ENCODE results near the gene CTXN2. TPM values are rescaled to one million over a fixed set of nuclear protein-coding genes. Genes with fewer than 3 reads are reported as not detected.

CTXN2 gene
- total and polyA plus RNA-seq, 8 donors = not detected

DNA sequence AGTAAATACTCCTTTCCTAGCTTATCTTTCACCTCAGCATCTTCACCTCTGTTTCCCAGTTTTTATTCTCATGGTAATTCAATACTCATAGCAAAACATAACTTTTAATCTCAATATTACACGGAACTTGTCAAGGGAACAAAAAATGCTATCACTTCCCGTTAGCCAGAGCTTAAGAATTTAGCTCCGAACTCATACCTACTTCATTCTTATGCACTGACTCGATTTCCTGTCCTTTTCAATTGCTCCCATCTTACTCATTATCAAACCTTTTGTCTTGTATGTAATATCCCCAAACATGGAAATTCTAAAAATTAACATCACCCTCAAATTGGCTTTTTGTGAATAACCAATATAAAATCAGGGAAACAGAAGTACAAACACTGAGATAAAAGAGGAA, 41.6 kb upstream of the CTXN2 start:
- Histone ChIP-seq H3K4me3 (no peak overlapping the region), H3K36me3 (no peaks in the 10 kb centered on the region), H3K9me3 (no peaks in the 10 kb centered on the region), H3K27ac (no peak overlapping the region), H3K27me3 (no peaks in the 10 kb centered on the region), H3K4me1 (no peaks in the 10 kb centered on the region)
- TF ChIP-seq, protein P1, sequence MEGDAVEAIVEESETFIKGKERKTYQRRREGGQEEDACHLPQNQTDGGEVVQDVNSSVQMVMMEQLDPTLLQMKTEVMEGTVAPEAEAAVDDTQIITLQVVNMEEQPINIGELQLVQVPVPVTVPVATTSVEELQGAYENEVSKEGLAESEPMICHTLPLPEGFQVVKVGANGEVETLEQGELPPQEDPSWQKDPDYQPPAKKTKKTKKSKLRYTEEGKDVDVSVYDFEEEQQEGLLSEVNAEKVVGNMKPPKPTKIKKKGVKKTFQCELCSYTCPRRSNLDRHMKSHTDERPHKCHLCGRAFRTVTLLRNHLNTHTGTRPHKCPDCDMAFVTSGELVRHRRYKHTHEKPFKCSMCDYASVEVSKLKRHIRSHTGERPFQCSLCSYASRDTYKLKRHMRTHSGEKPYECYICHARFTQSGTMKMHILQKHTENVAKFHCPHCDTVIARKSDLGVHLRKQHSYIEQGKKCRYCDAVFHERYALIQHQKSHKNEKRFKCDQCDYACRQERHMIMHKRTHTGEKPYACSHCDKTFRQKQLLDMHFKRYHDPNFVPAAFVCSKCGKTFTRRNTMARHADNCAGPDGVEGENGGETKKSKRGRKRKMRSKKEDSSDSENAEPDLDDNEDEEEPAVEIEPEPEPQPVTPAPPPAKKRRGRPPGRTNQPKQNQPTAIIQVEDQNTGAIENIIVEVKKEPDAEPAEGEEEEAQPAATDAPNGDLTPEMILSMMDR (IDR thresholded peaks at IDR 0.05) = no peak
- ATAC-seq (no peak), DNase-seq (no peak)
- intact Hi-C loops (cut with DNase I) = no loop called here

DNA sequence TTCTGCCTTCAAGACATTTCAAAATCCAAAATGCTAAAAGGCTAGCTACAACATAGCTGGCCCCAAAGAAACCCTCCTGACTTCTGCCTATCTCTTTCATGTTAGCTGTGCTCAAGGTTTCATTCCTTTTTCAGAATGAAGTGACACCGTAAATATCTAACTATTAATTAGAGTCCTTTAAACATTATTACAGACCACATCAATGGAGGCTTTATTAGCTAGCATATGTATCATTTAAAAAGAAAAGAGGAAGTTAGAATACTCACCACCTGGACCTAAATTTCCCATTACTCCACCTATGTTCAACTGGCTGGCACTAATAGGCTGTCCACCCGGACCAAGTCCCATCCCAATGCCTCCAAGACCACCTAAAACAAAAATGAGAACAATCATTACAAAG, 37.9 kb upstream of the CTXN2 start:
- Histone ChIP-seq H3K9me3 (no peaks in the 10 kb centered on the region), H3K4me3 (no peak overlapping the region), H3K36me3 (no peaks in the 10 kb centered on the region), H3K27ac (no peak overlapping the region), H3K4me1 (no peaks in the 10 kb centered on the region), H3K27me3 (no peaks in the 10 kb centered on the region)
- intact Hi-C loops (cut with DNase I) = no loop called here
- ATAC-seq (no peak), DNase-seq (no peak)
- TF ChIP-seq, protein P1 (IDR thresholded peaks at IDR 0.05) = no peak

DNA sequence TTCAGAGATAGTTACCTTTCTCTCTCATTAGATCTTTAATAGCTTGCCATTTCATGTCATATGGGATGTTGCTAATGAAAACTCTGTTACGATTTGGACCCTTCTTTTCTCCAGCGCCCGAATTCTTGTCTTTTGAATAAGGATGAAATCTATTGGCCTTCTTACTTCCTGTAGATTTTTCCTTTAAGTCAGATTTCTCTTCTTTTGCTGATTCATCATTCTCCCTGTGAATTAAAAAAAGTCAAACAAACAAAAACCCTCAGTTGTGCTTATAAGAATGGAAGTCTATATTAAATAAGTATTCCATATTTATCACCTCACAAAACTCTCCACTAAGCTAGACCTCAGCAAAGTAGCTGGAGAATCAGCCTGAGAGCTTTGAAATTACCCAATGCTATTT, 22.8 kb upstream of the CTXN2 start:
- Histone ChIP-seq H3K9me3 (no peaks in the 10 kb centered on the region), H3K4me1 (no peaks in the 10 kb centered on the region), H3K4me3 (no peak overlapping the region), H3K27ac (no peak overlapping the region), H3K27me3 (no peaks in the 10 kb centered on the region), H3K36me3 (no peaks in the 10 kb centered on the region)
- TF ChIP-seq, protein P1 (IDR thresholded peaks at IDR 0.05) = no peak
- ATAC-seq = no peak
- intact Hi-C loops (cut with DNase I) = no loop called here
- no peak for DNase-seq

DNA sequence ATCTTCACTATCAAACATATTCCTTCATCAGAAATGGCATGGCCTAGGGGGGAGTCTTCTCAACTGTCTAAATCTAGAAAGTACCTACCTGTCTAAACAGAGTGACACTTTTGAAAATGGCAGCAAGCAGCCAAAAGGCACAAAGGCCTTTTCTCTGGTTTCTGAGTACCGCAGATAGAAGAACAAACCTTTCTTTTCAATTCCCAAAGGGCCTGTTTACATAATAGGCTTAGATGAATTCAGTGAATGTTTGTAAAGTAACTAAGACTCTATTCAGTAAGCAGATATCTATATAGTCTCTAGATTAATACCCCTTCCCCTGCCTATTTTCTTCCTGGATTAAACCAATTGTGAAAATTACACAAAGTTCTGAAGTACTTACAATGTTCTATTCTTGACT, 20.5 kb upstream of the CTXN2 start:
- Histone ChIP-seq H3K4me3 (no peak overlapping the region), H3K27me3 (no peaks in the 10 kb centered on the region), H3K36me3 (no peaks in the 10 kb centered on the region), H3K27ac (no peak overlapping the region), H3K4me1 (no peaks in the 10 kb centered on the region), H3K9me3 (no peaks in the 10 kb centered on the region)
- intact Hi-C loops (cut with DNase I) = loop anchor here in 1 of 2 donors (10.0 kb wide), 1 partner anchor 64 kb away; no protein-coding TSS in a partner anchor
- TF ChIP-seq, protein P1 (IDR thresholded peaks at IDR 0.05) = no peak
- DNase-seq (no peak), ATAC-seq (no peak)

DNA sequence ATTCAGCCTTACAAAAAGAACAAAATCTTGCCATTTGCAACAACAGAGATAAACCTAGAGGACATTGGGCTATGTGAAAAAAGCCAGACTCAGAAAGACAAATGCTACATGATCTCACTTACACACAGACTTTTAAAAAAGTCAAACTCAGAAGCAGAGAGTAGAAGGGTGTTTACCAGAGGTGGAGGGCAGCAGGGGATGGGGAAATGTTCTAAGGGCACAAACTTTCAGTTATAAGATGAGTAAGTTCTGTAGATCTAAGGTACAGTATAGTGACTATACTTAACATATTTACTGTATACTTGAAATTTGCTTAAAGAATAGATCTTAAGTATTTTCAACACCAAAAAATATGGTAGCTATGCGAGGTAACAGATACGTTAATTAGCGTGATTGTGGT, 16.3 kb upstream of the CTXN2 start:
- ATAC-seq = no peak
- Histone ChIP-seq H3K36me3 (no peaks in the 10 kb centered on the region), H3K27ac (no peak overlapping the region), H3K9me3 (no peaks in the 10 kb centered on the region), H3K4me1 (peaks cover 0 to 8% of the 10 kb centered on the region in 2 donors), H3K4me3 (no peak overlapping the region), H3K27me3 (peaks cover 11 to 34% of the 10 kb centered on the region in 2 donors)
- intact Hi-C loops (cut with DNase I) = loop anchor here in 1 of 2 donors (10.0 kb wide), 1 partner anchor 60 kb away; no protein-coding TSS in a partner anchor
- TF ChIP-seq, protein P1 (IDR thresholded peaks at IDR 0.05) = no peak
- no peak for DNase-seq

All from left lung (tissue), 10 donors.